Ovary (tissue), 3 donors: ENCODE data around the gene PBRM1.
A peak's percentile ranks its signal among the peaks of the same experiment; 100 is the strongest.

Experiments used
- CTCF ChIP-seq, 3 donors: fragments of 450-650 bp in 2 of 3; fragments of 200-600 bp in 1 of 3; IDR thresholded peaks; one replicate each; pipeline versions ENCODE4 v1.5.1 to v1.8.0; 2016 to 2022; ENCODE audit warnings: antibody characterized with exemption in 3 of 3, mild to moderate bottlenecking in 1 of 3
- EP300 ChIP-seq: sonication (generic); formaldehyde crosslinking; IDR thresholded peaks from one replicate; pipeline ENCODE4 v1.6.1; 2017; ENCODE audit warnings: antibody characterized with exemption
- POLR2A ChIP-seq: fragments of 450-650 bp; IDR thresholded peaks from one replicate; pipeline ENCODE4 v1.6.1; 2017; ENCODE audit warnings: antibody characterized with exemption, mild to moderate bottlenecking, moderate library complexity
- donor health status: DM: no; HTN: no; CAD: no.

GRCh38 chr3:52682016-52682415 is 3.7 kb downstream of the PBRM1 start:
- TF ChIP-seq CTCF (IDR thresholded peaks at IDR 0.05) (peak in 1 of 3 donors; percentile 18), POLR2A (no peak), EP300 (no peak)
